Measurements from ENCODE around the gene GPR15. TPM values are rescaled to one million over a fixed set of nuclear protein-coding genes. Genes with fewer than 3 reads are reported as not detected.
"Not testable (repeated sequence)": the region's sequence is repeated elsewhere in the genome, so short reads cannot be mapped to it uniquely, and the experiment has no call there.

Gene GPR15
- total RNA-seq, 1 donor from 2014 or later: not detected

GRCh38 chr3:98558100-98558827, 26.5 kb downstream of the GPR15 start:
- intact Hi-C loops (cut with DNase I): no loop called here

GRCh38 chr3:98559769-98560168, 28.0 kb downstream of the GPR15 start:
- H3K4me1 ChIP-seq; H3K4me3 ChIP-seq; DNase-seq (ENCODE audit: low spot score in 2 of 2); H3K27me3 ChIP-seq; H3K9me3 ChIP-seq; H3K27ac ChIP-seq; intact Hi-C loops (cut with DNase I); H3K36me3 ChIP-seq: not testable (repeated sequence)

More at GRCh38 chr3:98558100-98558827, 26.5 kb downstream of the GPR15 start:
- DNase-seq (ENCODE audit: low spot score in 2 of 2): no peak
- H3K4me3 ChIP-seq: no peak overlapping the region
- H3K4me1 ChIP-seq: no peaks in the 10 kb centered on the region
- no peak overlapping the region for H3K27ac ChIP-seq
- no peak for TF ChIP-seq CTCF (IDR thresholded peaks at IDR 0.05)
- no peaks in the 10 kb centered on the region for H3K36me3 ChIP-seq
- no peaks in the 10 kb centered on the region for H3K9me3 ChIP-seq
- no peaks in the 10 kb centered on the region for H3K27me3 ChIP-seq

- Histone ChIP-seq H3K9me3 (no peaks in the 10 kb centered on the region), H3K4me1 (no peaks in the 10 kb centered on the region), H3K27ac (no peak overlapping the region), H3K36me3 (no peaks in the 10 kb centered on the region), H3K4me3 (no peak overlapping the region), H3K27me3 (no peaks in the 10 kb centered on the region)
- no peak for DNase-seq (ENCODE audit: low spot score in 2 of 2)
- no peak for TF ChIP-seq CTCF (IDR thresholded peaks at IDR 0.05)
- intact Hi-C loops (cut with DNase I): no loop called here
Observed at GRCh38 chr3:98560911-98561310, 29.1 kb downstream of the GPR15 start.

GRCh38 chr3:98561727-98562521, 30.1 kb downstream of the GPR15 start:
- H3K27ac ChIP-seq: no peak overlapping the region
- no peaks in the 10 kb centered on the region for H3K27me3 ChIP-seq
- intact Hi-C loops (cut with DNase I): no loop called here
- H3K9me3 ChIP-seq: no peaks in the 10 kb centered on the region
- DNase-seq (ENCODE audit: low spot score in 2 of 2): no peak
- no peaks in the 10 kb centered on the region for H3K36me3 ChIP-seq
- H3K4me3 ChIP-seq: no peak overlapping the region
- H3K4me1 ChIP-seq: no peaks in the 10 kb centered on the region
- no peak for TF ChIP-seq CTCF (IDR thresholded peaks at IDR 0.05)

GRCh38 chr3:98563661-98564281, 32.0 kb downstream of the GPR15 start:
- no peak for TF ChIP-seq CTCF (IDR thresholded peaks at IDR 0.05)
- intact Hi-C loops (cut with DNase I): no loop called here
- no peak for DNase-seq (ENCODE audit: low spot score in 2 of 2)

More at GRCh38 chr3:98563661-98564281, 32.0 kb downstream of the GPR15 start:
- Histone ChIP-seq H3K27me3 (no peaks in the 10 kb centered on the region), H3K27ac (no peak overlapping the region), H3K9me3 (no peaks in the 10 kb centered on the region), H3K4me1 (no peaks in the 10 kb centered on the region), H3K4me3 (no peak overlapping the region), H3K36me3 (no peaks in the 10 kb centered on the region)
